HCT116 (cell line): ENCODE results near the gene IQGAP2.

Experiments
- ATF3 ChIP-seq: IDR thresholded peaks from 2 replicates; pipeline ENCODE4 v1.6.1; 2012
- CTCF ChIP-seq, 3 experiments: fragments of 200-600 bp in 1 of 3; sonication (generic) in 1 of 3; IDR thresholded peaks in 2 of 3; conservative IDR thresholded peaks in 1 of 3; 2 replicates each; pipeline ENCODE4 v1.5.1; 2012 to 2017; ENCODE audit warnings: low read depth in 2 of 3, low read length in 2 of 3, antibody characterized with exemption in 1 of 3, borderline replicate concordance in 1 of 3, control low read depth in 1 of 3, mild to moderate bottlenecking in 1 of 3, mixed read lengths in 1 of 3, mixed run types in 1 of 3, moderate library complexity in 1 of 3; ENCODE audit not compliant: insufficient read depth in 1 of 3
- EZH2 ChIP-seq: fragments of 200-600 bp; sonication (generic); IDR thresholded peaks from 2 replicates; pipeline ENCODE4 v1.6.1; 2017; ENCODE audit warnings: antibody characterized with exemption, mixed run types
- EZH2phosphoT487 ChIP-seq: fragments of 200-600 bp; IDR thresholded peaks from 2 replicates; pipeline ENCODE4 v1.6.1; 2018; ENCODE audit warnings: antibody characterized with exemption, borderline replicate concordance
- POLR2A ChIP-seq: IDR thresholded peaks from 2 replicates; pipeline ENCODE4 v1.7.0; 2011; ENCODE audit warnings: borderline replicate concordance; ENCODE audit not compliant: insufficient read depth, insufficient read length; ENCODE audit errors: extremely low read depth
- SP1 ChIP-seq: IDR thresholded peaks from 2 replicates; pipeline ENCODE4 v1.6.1; 2012; ENCODE audit warnings: low read depth
- SRF ChIP-seq: IDR thresholded peaks from 2 replicates; pipeline ENCODE4 v1.6.1; 2012; ENCODE audit warnings: low read depth
- ZBTB33 ChIP-seq: IDR thresholded peaks from 2 replicates; pipeline ENCODE4 v1.6.1; 2011; ENCODE audit warnings: mild to moderate bottlenecking, low read length, moderate library complexity; ENCODE audit not compliant: insufficient replicate concordance; ENCODE audit errors: extremely low read depth
- ZNF274 ChIP-seq: fragments of 200-500 bp; sonication (Bioruptor generic); IDR thresholded peaks from 2 replicates; pipeline ENCODE4 v1.6.1; 2014; ENCODE audit warnings: mild to moderate bottlenecking, low read depth, low read length, inconsistent platforms

- no peak for TF ChIP-seq CTCF (IDR thresholded peaks at IDR 0.05 in 2 of 3, conservative IDR thresholded peaks at IDR 0.05 in 1 of 3; ENCODE audit: borderline replicate concordance in 1 of 3, insufficient read depth in 1 of 3, low read depth in 2 of 3, low read length in 2 of 3)
- no peak for TF ChIP-seq SP1
- TF ChIP-seq EZH2 = no peak
- TF ChIP-seq POLR2A = no peak
- no peak for TF ChIP-seq ATF3
- no peak for TF ChIP-seq ZNF274
- TF ChIP-seq ZBTB33 = no peak
- TF ChIP-seq EZH2phosphoT487 = no peak
- no peak for TF ChIP-seq SRF
Measured at GRCh38 chr5:76503929-76504328, 100.8 kb downstream of the IQGAP2 start.
